GM08714 (cell line): Measurements from ENCODE around the gene ANK3.
"Not testable (repeated sequence)": the region's sequence is repeated elsewhere in the genome, so short reads cannot be mapped to it uniquely, and the experiment has no call there.

Source experiments
- H3K4me3 ChIP-seq: fragments of 200-500 bp; sonication (Bioruptor generic); 2 replicates; pipeline ENCODE4 v1.5.1; 2014; ENCODE audit warnings: mild to moderate bottlenecking, low read length, inconsistent platforms
- ZNF274 ChIP-seq: IDR thresholded peaks from 2 replicates; pipeline ENCODE4 v1.6.1; 2012; ENCODE audit warnings: mild to moderate bottlenecking, low read depth, low read length

The ANK3 gene

DNA sequence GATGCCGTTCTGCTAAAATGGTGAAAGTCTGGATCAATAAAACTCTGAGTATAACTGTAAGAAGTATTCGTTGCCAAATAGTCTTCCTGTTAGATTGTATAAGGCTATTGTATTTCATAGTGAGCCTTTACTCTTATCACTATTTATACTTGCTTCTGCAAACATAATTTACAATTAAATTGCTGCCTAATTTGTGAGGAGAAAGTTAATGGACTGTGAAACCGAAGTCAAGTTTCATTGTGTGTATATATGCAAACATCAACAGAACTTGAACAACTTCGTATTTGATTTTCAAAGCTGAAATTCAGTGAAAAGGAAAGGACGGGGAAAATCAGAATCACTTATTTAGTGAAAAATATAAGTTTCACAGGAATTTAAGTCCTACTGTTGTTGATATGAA is 347.4 kb downstream of the ANK3 start:
- no peak overlapping the region; the same call in 1 of the 2 replicates for H3K4me3 ChIP-seq
- no peak for TF ChIP-seq ZNF274

DNA sequence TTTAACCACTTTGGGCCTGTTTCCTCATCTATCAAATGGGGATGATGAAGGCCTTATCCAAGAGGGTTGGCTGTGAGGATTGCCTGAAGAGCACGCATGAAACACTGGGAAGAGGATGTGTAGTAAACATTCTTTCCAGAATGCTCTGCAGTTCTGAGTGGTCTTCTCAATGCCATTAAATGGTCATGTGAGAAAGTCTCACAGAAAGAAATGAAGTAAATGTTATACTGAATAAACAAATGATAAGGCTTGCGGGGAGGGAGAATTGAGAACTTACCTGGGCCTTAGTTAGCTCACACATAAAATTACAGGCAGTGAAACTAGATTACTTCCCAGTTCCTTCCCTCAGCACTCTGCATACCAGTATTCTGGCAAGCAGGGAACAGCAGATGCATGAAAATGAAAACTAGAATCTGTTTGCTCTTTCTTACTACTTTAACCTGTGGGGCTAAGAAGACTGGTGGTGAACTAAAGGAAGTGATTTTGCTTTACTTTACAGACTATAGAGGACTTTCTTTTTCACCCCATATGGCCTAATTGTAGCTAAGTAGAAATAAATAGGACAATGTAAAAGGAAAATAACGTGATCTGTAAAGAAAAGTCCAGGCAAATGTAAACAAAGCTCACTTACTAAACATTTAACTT is 348.1 kb downstream of the ANK3 start:
- TF ChIP-seq ZNF274: no peak
- H3K4me3 ChIP-seq: no peak overlapping the region

DNA sequence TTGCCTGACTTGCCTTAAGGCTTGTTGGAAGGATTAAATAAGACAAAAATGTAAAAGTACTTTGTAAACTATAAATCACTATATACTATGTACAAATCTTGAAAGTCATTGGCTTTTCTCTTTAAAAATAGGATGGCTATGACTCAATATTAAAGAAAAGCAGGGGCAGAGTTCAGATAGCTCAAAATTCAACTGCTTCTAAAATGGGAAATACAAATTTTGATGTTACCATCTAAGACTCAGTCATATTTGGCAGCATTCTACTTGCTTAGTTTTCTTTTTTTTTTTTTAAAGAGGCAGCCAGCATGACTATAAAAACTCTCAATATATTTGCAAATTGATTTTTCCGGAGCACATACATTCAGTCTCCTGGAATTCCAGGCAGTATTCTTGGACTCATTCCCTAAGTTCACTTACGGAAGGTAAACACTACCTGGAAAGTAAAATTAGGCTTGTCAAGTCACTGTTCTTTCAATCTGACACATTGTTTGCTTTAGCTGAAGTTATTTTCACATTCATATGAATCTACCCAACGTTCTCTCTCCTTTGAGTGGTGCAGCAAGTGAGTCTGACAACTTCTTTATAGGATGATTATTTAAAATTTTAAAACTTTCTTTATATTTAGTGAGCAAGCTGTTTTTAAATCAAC is 349.5 kb downstream of the ANK3 start:
- no peak for TF ChIP-seq ZNF274
- no peak overlapping the region for H3K4me3 ChIP-seq

DNA sequence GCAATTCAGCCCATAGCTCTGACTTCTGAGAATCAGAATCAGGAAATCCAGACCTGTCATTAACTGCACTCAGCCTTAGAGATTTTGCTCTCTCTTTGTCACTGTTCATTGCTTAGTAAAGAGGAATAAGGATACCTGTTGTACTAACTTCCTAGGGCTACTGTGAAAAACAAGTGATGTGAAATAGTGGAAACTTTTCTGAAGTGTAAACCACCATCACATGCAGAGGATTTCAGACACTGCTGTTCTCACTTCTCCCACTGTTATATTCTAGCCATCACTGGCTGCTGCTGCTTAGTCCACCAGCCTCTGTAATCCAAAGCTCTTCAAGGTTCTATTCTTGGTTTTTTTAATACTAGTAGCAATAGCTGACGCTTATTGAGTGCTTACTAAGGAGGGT is 353.7 kb downstream of the ANK3 start:
- H3K4me3 ChIP-seq: no peak overlapping the region
- no peak for TF ChIP-seq ZNF274

DNA sequence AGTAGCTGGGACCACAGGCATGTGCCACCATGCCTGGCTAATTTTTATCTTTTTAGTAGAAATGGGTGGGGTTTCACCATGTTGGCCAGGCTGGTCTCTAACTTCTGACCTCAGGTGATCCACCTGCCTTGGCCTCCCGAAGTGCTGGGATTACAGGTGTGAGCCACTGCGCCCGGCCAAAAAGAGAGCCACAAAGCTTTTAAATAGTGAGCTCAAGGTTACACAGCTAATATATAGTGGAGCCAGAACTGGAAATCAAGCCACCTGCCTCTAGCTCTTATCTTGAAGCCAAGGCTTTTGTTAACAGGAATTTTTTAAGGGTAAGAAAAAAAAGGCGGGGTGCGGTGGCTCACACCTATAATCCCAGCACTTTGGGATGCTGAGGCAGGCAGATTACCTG is 354.3 kb downstream of the ANK3 start:
- not testable (repeated sequence) for H3K4me3 ChIP-seq

DNA sequence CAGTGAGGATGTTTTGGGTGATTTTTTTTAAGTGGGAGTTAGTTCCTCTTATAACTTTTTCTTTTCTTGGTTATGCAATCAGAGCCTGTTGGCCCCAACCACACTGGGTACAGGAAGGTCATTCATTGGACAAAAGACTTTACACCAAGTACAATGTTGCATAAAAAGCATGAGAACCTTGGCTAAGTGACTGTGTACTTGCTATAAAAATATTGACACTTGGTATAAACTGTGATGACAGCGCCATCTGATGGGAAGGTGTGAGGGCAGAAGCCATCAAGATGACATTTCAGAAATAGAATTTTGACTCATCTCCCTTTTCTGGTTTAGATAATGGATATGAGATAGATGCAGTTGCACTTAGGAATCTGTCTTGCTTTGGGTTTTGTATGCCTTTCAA is 357.0 kb downstream of the ANK3 start:
- TF ChIP-seq ZNF274: no peak
- no peak overlapping the region for H3K4me3 ChIP-seq

DNA sequence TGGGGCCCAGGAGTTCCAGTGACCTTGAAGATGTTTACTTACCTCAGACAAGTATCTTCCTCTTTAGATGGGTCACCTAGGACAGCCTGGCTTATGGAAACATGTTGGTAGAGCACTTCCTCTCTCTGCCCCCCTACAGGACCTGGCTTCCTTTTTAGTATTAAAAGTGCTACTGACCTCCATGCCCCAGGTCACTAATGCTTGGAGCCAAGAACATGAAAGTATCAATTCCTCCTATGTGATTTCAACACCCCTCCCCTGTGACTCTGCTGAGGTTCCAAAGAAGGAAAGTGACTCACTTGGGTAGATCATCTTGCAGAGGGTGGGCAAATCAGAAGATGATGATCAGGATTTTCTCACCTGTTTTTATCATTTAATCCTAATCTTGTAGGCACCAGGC is 358.0 kb downstream of the ANK3 start:
- no peak for TF ChIP-seq ZNF274
- H3K4me3 ChIP-seq: no peak overlapping the region

DNA sequence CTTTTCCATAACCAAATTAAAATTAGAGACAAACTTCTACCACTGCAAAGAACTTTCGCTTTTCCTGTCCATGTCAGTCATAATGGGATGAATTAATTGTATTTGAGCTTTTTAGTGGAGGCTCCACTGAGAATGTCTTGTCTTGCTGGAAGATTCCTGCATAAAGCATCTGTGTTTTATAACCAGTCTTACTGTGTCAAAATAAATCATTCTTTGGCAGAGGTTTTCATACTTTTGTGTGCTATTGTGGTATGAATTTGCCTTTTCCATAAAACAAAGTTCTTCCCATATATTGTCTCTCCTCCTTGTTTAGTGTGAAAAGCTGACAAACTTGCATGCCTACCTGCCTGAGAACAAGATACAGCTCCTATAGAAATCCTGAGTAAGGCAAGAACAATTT is 358.5 kb downstream of the ANK3 start:
- TF ChIP-seq ZNF274: no peak
- H3K4me3 ChIP-seq: no peak overlapping the region

DNA sequence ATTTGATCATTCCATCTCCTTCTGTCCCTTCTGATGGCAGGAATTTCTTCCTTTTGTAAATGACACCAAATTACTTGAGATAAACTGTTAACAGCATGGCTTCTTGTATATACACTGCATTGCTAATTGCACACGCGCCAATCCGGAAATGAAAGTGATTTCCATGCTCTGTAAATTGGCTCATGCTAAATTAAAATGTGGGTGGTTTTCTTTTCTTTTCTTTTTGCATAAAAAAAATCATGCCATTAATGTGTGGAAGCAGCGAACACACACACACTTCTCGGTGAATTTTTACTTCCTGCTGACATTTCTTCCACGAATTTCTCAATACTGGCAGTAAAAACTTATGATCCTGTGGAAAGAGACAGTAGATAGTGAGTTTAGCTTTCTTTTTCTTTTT is 360.2 kb downstream of the ANK3 start:
- no peak for TF ChIP-seq ZNF274

DNA sequence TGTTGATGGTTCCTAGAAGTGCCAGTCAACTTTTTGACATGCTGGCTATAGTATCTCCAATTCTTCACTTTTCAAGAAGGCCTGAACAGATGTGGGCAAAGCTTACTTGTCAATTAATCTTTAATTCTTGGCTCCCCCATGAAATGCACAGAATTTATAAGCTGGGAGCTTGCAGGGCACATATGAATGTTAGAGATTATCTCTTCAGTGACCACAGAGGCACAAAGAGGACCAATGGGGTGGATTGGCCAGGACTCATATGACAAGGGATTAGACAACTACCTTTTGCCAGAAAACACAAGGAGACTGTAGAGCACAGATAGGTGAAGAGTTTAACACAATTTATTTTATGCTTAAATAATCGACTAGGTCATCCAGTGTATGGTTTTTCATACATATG is 361.6 kb downstream of the ANK3 start:
- no peak overlapping the region for H3K4me3 ChIP-seq
- no peak for TF ChIP-seq ZNF274

More for the DNA sequence above, 360.2 kb downstream of the ANK3 start:
- H3K4me3 ChIP-seq: no peak overlapping the region

DNA sequence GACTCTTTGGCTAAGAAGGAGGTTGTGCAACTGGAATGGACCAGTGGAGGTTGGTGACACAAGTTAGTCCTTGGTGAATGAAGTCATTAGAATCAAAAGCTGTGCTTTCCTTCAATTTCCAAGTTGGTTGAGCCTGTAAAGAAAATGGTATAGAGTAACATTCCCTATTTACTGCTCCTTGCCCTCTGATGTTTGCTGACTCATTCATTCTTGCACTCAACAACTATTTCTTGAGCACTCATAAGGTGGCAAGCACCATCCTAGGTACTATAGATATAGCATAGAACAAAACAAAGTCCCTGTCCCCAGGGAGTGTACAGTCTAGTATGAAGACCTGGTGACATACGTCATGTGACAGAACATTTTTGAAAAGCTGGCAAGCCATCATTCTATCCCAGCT is 364.4 kb downstream of the ANK3 start:
- no peak for TF ChIP-seq ZNF274
- no peak overlapping the region for H3K4me3 ChIP-seq

DNA sequence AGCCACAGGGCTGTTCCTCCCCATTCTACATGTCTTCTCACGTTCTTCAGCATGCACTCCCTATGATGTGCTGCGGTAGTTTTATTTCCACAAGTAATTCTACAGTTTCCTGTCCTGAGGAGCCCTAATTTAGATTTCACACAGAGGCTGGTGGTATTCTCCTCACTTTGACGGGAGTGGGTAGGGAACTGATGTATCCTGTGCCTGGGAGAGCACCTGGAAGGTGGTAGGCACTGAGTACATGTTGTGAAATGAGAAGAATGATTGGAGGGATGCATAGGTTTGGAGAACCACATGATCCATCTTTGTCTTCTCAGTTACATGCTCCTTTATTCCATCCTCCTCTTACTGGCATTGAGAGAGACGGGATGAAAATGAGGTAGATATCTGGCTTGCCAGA is 365.2 kb downstream of the ANK3 start:
- TF ChIP-seq ZNF274: no peak
- H3K4me3 ChIP-seq: no peak overlapping the region

DNA sequence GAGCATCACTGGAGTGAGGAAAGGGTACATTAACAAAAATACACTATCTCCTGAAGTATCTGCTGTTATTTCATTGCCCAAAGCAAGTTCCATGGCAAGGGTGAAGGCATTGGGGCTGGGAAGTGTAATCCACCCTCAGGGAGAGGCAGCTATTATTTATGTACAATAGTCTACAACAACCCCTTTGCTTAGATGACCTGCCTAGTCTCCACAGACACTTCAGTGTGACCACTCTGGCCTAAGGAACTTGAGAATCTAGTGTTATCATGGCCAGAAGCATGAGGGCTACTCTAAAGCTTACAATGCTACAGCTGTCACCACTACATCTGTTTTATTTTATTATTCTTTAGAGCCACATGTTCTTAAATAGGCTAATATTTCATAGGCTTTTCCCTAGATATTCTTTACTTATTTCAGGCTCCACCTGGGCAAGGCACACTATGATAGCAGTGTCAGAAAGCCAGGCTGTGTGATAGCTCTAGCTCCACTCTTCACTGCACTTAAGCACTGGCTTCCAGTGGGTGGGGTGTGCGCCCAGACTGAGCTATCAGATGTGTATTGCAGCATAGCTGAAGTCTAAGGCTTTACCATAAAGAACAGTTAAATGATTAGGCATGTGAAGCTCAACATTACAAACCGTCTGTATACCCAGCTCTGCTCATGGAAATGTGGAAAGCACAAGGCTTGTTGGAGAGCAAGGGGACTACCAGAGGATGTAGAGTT is 366.4 kb downstream of the ANK3 start:
- TF ChIP-seq ZNF274: no peak
- H3K4me3 ChIP-seq: no peak overlapping the region

DNA sequence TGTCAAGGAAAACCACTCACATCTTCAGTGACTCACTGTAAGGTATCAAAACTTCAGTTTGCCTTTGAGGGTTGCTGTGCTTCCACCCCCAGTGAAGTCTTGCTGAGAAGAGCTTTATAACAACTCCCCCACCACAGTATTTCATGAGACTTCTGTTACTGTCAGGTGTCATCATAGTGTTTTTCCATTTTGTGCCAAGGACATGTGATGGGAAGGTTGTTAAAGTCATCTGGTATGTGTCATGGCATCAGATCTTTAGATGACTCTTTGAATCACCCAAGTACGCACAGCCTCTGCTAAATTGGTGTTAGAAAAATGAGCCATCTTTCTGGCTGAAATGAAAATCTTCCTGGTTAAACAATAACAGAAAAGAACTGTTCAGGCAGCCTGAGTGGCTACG is 368.3 kb downstream of the ANK3 start:
- TF ChIP-seq ZNF274: no peak
- H3K4me3 ChIP-seq: no peak overlapping the region

DNA sequence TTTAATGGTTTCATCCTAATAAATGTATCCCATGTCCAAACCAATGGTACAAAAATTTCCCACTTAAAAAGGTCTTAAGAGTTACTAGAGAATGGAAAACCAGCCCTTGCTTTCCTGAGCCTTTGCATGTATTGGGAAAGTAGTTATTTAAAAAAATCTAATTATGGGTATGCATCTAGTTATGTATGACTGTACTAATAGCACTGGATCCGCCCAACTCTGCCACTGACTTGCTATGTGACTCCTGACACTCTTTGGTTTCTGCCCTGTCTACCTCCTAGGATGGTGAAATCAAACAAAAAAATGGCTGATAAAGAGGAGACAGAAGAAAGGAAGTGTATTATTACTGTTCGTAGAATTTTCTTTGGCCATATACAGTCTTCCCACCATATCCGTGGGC is 372.9 kb downstream of the ANK3 start:
- no peak for TF ChIP-seq ZNF274

More for the DNA sequence above, 372.9 kb downstream of the ANK3 start:
- no peak overlapping the region for H3K4me3 ChIP-seq
